ENCODE data around the gene ZBTB39. TPM values are rescaled to one million over a fixed set of nuclear protein-coding genes. Genes with fewer than 3 reads are reported as not detected.

ZBTB39 gene
- total and polyA plus RNA-seq, 2 of the 13 experiments (the other 11 are each of a cell fraction or from before 2014, with no cell fraction given), result 6.5 to 6.9 TPM

- TF ChIP-seq TFDP1 (CRISPR knock-in tag; IDR thresholded peaks at IDR 0.05; ENCODE audit: borderline replicate concordance), result no peak
- TF ChIP-seq ZMYM3 (CRISPR knock-in tag; IDR thresholded peaks at IDR 0.05), result 0 out of 2 replicates have a peak, but pooled peaks have one; percentile 30
- no peak for TF ChIP-seq MTERF4 (CRISPR knock-in tag; IDR thresholded peaks at IDR 0.05)
- no peak for TF ChIP-seq PHB2 (IDR thresholded peaks at IDR 0.05; ENCODE audit: partially characterized antibody)
- TF ChIP-seq KDM4B (CRISPR knock-in tag; IDR thresholded peaks at IDR 0.05), result no peak
- no peak for TF ChIP-seq ZNF766 (CRISPR knock-in tag; IDR thresholded peaks at IDR 0.05; ENCODE audit: borderline replicate concordance)
- TF ChIP-seq ZNF430 (CRISPR knock-in tag; IDR thresholded peaks at IDR 0.05), result 0 out of 2 replicates have a peak, but pooled peaks have one; percentile 32
- TF ChIP-seq ARID5B (CRISPR knock-in tag; IDR thresholded peaks at IDR 0.05), result 0 out of 2 replicates have a peak, but pooled peaks have one; percentile 14
- TF ChIP-seq ZNF10 (CRISPR knock-in tag; IDR thresholded peaks at IDR 0.05; ENCODE audit: borderline replicate concordance, low read depth), result no peak
- TF ChIP-seq ZNF609 (CRISPR knock-in tag; IDR thresholded peaks at IDR 0.05; ENCODE audit: borderline replicate concordance), result no peak
- no peak for TF ChIP-seq MTA1 (CRISPR knock-in tag; IDR thresholded peaks at IDR 0.05; ENCODE audit: borderline replicate concordance)
- TF ChIP-seq WIZ (CRISPR knock-in tag; IDR thresholded peaks at IDR 0.05), result peak; percentile 66; the same call in 1 of the 2 replicates
- TF ChIP-seq ZBTB46 (CRISPR knock-in tag; IDR thresholded peaks at IDR 0.05; ENCODE audit: borderline replicate concordance), result no peak
- no peak for TF ChIP-seq STAG1 (CRISPR knock-in tag; IDR thresholded peaks at IDR 0.05)
- TF ChIP-seq ZNF652 (CRISPR knock-in tag; IDR thresholded peaks at IDR 0.05; ENCODE audit: borderline replicate concordance, low read depth), result peak; percentile 97
- TF ChIP-seq ZBTB21 (CRISPR knock-in tag; IDR thresholded peaks at IDR 0.05), result no peak
- TF ChIP-seq STAT5B (CRISPR knock-in tag; IDR thresholded peaks at IDR 0.05), result no peak
These were observed 43.5 kb upstream of the ZBTB39 start, which contains the start of gene MYO1A (continued) for GRCh38 chr12:57049890-57050289.
